ENCODE measurements around the gene RADIL.

Gene RADIL

GRCh38 chr7:4790516-4790991 lies 93.0 kb downstream of the RADIL start:
- Histone ChIP-seq H3K4me3 (ENCODE audit: low read depth, low read length) (no peak overlapping the region), H3K27me3 (replicated peaks) (no peaks in the 10 kb centered on the region), H3K36me3 (replicated peaks) (peaks cover 57% of the 10 kb centered on the region), H3K27ac (no peak overlapping the region)
- in situ Hi-C loops (cut with HindIII; ENCODE audit: low pct_ligation_motif_present, low sequenced_read_pairs) = no loop called here
- no peak for TF ChIP-seq CTCF (IDR thresholded peaks at IDR 0.05; ENCODE audit: low read depth, low read length, missing control alignments)
- DNase-seq = no peak

- DNase-seq = no peak
- in situ Hi-C loops (cut with HindIII; ENCODE audit: low pct_ligation_motif_present, low sequenced_read_pairs) = no loop called here
- no peaks in the 10 kb centered on the region for H3K27me3 ChIP-seq (replicated peaks)
- peaks cover 62% of the 10 kb centered on the region for H3K36me3 ChIP-seq (replicated peaks)
- H3K27ac ChIP-seq = no peak overlapping the region
- no peak overlapping the region for H3K4me3 ChIP-seq (ENCODE audit: low read depth, low read length)
- no peak for TF ChIP-seq CTCF (IDR thresholded peaks at IDR 0.05; ENCODE audit: low read depth, low read length, missing control alignments)
Observed at GRCh38 chr7:4790078-4790465, 93.4 kb downstream of the RADIL start.

GRCh38 chr7:4789194-4790077 lies 94.1 kb downstream of the RADIL start:
- in situ Hi-C loops (cut with HindIII; ENCODE audit: low pct_ligation_motif_present, low sequenced_read_pairs) = no loop called here
- no peak overlapping the region for H3K27ac ChIP-seq
- H3K36me3 ChIP-seq (replicated peaks) = peaks cover 68% of the 10 kb centered on the region
- no peaks in the 10 kb centered on the region for H3K27me3 ChIP-seq (replicated peaks)
- no peak for TF ChIP-seq CTCF (IDR thresholded peaks at IDR 0.05; ENCODE audit: low read depth, low read length, missing control alignments)
- no peak for DNase-seq
- H3K4me3 ChIP-seq (ENCODE audit: low read depth, low read length) = no peak overlapping the region

- in situ Hi-C loops (cut with HindIII; ENCODE audit: low pct_ligation_motif_present, low sequenced_read_pairs) = no loop called here
- Histone ChIP-seq H3K36me3 (replicated peaks) (peaks cover 75% of the 10 kb centered on the region), H3K27ac (no peak overlapping the region), H3K4me3 (ENCODE audit: low read depth, low read length) (no peak overlapping the region), H3K27me3 (replicated peaks) (no peaks in the 10 kb centered on the region)
- TF ChIP-seq CTCF (IDR thresholded peaks at IDR 0.05; ENCODE audit: low read depth, low read length, missing control alignments) = no peak
- no peak for DNase-seq
Observed at GRCh38 chr7:4788627-4789189, 94.8 kb downstream of the RADIL start.

- no peak overlapping the region for H3K4me3 ChIP-seq (ENCODE audit: low read depth, low read length)
- peaks cover 82% of the 10 kb centered on the region for H3K36me3 ChIP-seq (replicated peaks)
- in situ Hi-C loops (cut with HindIII; ENCODE audit: low pct_ligation_motif_present, low sequenced_read_pairs) = no loop called here
- H3K27me3 ChIP-seq (replicated peaks) = no peaks in the 10 kb centered on the region
- DNase-seq = no peak
- no peak overlapping the region for H3K27ac ChIP-seq
- TF ChIP-seq CTCF (IDR thresholded peaks at IDR 0.05; ENCODE audit: low read depth, low read length, missing control alignments) = no peak
Observed at GRCh38 chr7:4787947-4788626, 95.4 kb downstream of the RADIL start.

All from brain microvascular endothelial cell (primary cell).